Panc1 (cell line): Measurements from ENCODE around the gene CPSF6. TPM values are rescaled to one million over a fixed set of nuclear protein-coding genes. Genes with fewer than 3 reads are reported as not detected.

ENCODE experiments used
- ATAC-seq: fragments of 200-7000 bp; cut with Tn5 transposase; 2 replicates; pipeline ENCODE4 v1.9.1; 2020; ENCODE audit warnings: mild to moderate bottlenecking, moderate library complexity
- BruUV-seq: library from RNA; stranded (reverse); fragments of 400-500 nt; replicated peaks from 2 replicates; lab custom pipeline; 2021; lab: Mats Ljungman, UMichigan
- CTCF ChIA-PET: fragments of 300-600 bp; sonication (Branson Sonifier 250); formaldehyde crosslinking; loops from one replicate; lab custom pipeline; 2022; ENCODE audit warnings: antibody characterized with exemption; lab: Charles Lee
- POLR2A ChIA-PET: fragments of 300-600 bp; sonication (Branson Sonifier 250); formaldehyde crosslinking; loops from one replicate; lab custom pipeline; 2022; ENCODE audit warnings: antibody characterized with exemption; lab: Charles Lee
- DNase-seq: peaks from one replicate; pipeline ENCODE4 v3.0.0-alpha.2; 2010; ENCODE audit warnings: low read depth, low spot score
- H3K27ac ChIP-seq: 2 replicates; pipeline ENCODE4 v1.5.1; 2011; ENCODE audit warnings: mild to moderate bottlenecking, low read length, inconsistent platforms
- H3K27me3 ChIP-seq: fragments of 200-500 bp; sonication (Bioruptor generic); 2 replicates; pipeline ENCODE4 v1.6.0; 2014; ENCODE audit warnings: low read length, inconsistent platforms; ENCODE audit not compliant: control insufficient read depth, insufficient read depth
- H3K36me3 ChIP-seq: fragments of 200-500 bp; sonication (Bioruptor generic); 2 replicates; pipeline ENCODE4 v1.5.1; 2014; ENCODE audit warnings: inconsistent platforms, mild to moderate bottlenecking, low read length, moderate library complexity; ENCODE audit not compliant: control insufficient read depth, insufficient read depth
- H3K4me1 ChIP-seq: 2 replicates; pipeline ENCODE4 v1.5.1; 2011; ENCODE audit warnings: inconsistent platforms, mild to moderate bottlenecking, low read length, moderate library complexity; ENCODE audit not compliant: control insufficient read depth, insufficient read depth
- H3K4me3 ChIP-seq, 2 experiments: 2 replicates each; pipeline ENCODE4 v1.5.1; 2011 to 2012; ENCODE audit warnings: low read depth in 2 of 2, low read length in 2 of 2, mild to moderate bottlenecking in 2 of 2, inconsistent platforms in 1 of 2, moderate library complexity in 1 of 2
- H3K9me3 ChIP-seq: fragments of 200-500 bp; sonication (Bioruptor generic); 2 replicates; pipeline ENCODE4 v1.5.1; 2014; ENCODE audit warnings: low read depth, mild to moderate bottlenecking, inconsistent platforms, low read length, moderate library complexity; ENCODE audit not compliant: control insufficient read depth, insufficient read depth
- POLR2AphosphoS5 ChIP-seq: IDR thresholded peaks from 2 replicates; pipeline ENCODE4 v1.6.1; 2012; ENCODE audit warnings: mild to moderate bottlenecking, low read depth, low read length, moderate library complexity
- SIN3A ChIP-seq: IDR thresholded peaks from 2 replicates; pipeline ENCODE4 v1.6.1; 2012; ENCODE audit warnings: low read depth, mild to moderate bottlenecking, low read length, moderate library complexity, borderline replicate concordance; ENCODE audit not compliant: insufficient read depth
- TCF7L2 ChIP-seq: IDR thresholded peaks from 2 replicates; pipeline ENCODE4 v1.6.1; 2011; ENCODE audit warnings: mild to moderate bottlenecking, low read depth, low read length, inconsistent platforms
- in situ Hi-C: cut with HindIII; loops from 2 replicates; pipeline ENCODE4 v1.10.0; 2016; ENCODE audit warnings: low sequenced_read_pairs, low pct_unique_long_range_greater_than_20kb
- intact Hi-C: fragments of 100-400 bp; cut with micrococcal nuclease; formaldehyde crosslinking; loops from one replicate; pipeline ENCODE4 v1.10.0; 2022; ENCODE audit not compliant: unreplicated experiment
- total RNA-seq: library from RNA; stranded (reverse); gene quantifications from one replicate; pipeline ENCODE4 v1.2.1, GENCODE V29; 2021; ENCODE audit not compliant: unreplicated experiment
- TF ChIP-seq, protein P1 (sequence below): fragments of 450-650 bp; IDR thresholded peaks from 2 replicates; pipeline ENCODE4 v1.5.1; 2017; ENCODE audit warnings: mild to moderate bottlenecking
- TF ChIP-seq, protein P2 (sequence below), 2 experiments: IDR thresholded peaks; 2 replicates each; pipeline ENCODE4 v1.6.1; 2011 to 2012; ENCODE audit warnings: low read depth in 2 of 2, control low read depth in 1 of 2, low read length in 1 of 2, mild to moderate bottlenecking in 1 of 2, moderate library complexity in 1 of 2; ENCODE audit not compliant: insufficient read depth in 1 of 2

Gene CPSF6
- total RNA-seq, 1 experiment from 2014 or later, result 82.0 TPM

DNA sequence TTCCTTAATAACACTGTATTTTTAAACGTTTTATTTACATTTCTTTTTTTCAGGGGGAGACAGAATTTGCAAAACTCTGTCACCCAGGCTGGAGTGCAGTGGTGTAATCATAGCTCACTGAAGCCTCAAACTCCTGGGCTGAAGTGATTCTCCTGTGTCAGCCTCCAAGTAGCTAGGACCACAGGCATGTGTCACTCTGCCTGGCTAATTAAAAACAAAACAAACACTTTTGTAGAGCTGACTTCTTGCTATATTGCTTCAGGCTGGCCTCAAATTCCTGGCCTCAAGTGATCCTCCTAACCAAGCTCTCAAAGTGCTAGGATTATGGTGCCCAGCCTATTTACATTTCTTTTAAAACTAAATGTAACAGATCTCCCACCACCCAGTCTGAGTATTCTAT, 12.7 kb downstream of the CPSF6 start:
- peaks cover 9% of the 10 kb centered on the region for H3K4me1 ChIP-seq
- ChIA-PET CTCF (no interaction called here), POLR2A (no interaction called here)
- in situ Hi-C loops, result no loop called here
- intact Hi-C loops, result loop anchor here (5.0 kb wide), 2 partner anchors 95 to 390 kb away; no protein-coding TSS in a partner anchor
- H3K4me3 ChIP-seq, result no peak overlapping the region
- TF ChIP-seq POLR2AphosphoS5, result no peak
- no peak for TF ChIP-seq SIN3A
- no peak for TF ChIP-seq TCF7L2
- TF ChIP-seq, protein P1, sequence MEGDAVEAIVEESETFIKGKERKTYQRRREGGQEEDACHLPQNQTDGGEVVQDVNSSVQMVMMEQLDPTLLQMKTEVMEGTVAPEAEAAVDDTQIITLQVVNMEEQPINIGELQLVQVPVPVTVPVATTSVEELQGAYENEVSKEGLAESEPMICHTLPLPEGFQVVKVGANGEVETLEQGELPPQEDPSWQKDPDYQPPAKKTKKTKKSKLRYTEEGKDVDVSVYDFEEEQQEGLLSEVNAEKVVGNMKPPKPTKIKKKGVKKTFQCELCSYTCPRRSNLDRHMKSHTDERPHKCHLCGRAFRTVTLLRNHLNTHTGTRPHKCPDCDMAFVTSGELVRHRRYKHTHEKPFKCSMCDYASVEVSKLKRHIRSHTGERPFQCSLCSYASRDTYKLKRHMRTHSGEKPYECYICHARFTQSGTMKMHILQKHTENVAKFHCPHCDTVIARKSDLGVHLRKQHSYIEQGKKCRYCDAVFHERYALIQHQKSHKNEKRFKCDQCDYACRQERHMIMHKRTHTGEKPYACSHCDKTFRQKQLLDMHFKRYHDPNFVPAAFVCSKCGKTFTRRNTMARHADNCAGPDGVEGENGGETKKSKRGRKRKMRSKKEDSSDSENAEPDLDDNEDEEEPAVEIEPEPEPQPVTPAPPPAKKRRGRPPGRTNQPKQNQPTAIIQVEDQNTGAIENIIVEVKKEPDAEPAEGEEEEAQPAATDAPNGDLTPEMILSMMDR, result no peak
- DNase-seq (no peak), ATAC-seq (no peak)
- BruUV-seq, result no TSS peak
- no peaks in the 10 kb centered on the region for H3K27me3 ChIP-seq
- peaks cover 18% of the 10 kb centered on the region for H3K36me3 ChIP-seq
- H3K9me3 ChIP-seq, result no peaks in the 10 kb centered on the region
- no peak overlapping the region for H3K27ac ChIP-seq

DNA sequence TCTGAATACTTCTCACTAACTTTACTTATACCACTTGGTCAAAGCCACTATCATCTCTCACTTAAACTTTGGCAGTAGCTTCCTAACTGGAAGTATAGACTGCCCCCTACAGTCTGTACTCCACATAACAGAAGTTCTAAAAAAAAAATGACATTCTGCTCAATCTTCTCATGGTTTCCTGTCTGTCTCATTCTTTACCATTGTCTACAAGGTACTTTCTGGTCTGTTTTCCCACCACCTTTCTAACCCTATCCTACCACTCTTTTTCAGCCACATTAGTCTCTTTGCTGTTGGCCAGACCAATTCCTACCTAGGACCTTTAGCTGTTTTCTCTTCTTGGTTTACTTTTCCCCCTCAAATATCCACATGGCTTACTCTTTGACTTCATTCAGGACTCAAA, 14.7 kb downstream of the CPSF6 start:
- DNase-seq (peak; percentile 17), ATAC-seq (no peak)
- in situ Hi-C loops (no loop called here), intact Hi-C loops (loop anchor here (5.0 kb wide), 2 partner anchors 97 to 392 kb away; no protein-coding TSS in a partner anchor)
- Histone ChIP-seq H3K36me3 (peaks cover 36% of the 10 kb centered on the region), H3K9me3 (no peaks in the 10 kb centered on the region), H3K4me1 (peaks cover 4% of the 10 kb centered on the region; the same call in 1 of the 2 replicates), H3K27ac (no peak overlapping the region), H3K4me3 (no peak overlapping the region), H3K27me3 (no peaks in the 10 kb centered on the region)
- CTCF ChIA-PET, result interaction anchor here (0.8 kb wide), 1 partner anchor 87 kb away, joined by 3 read pairs; no protein-coding TSS in a partner anchor
- BruUV-seq, result no TSS peak
- POLR2A ChIA-PET, result interaction anchor here (1.0 kb wide), 1 partner anchor 21 kb away, joined by 3 read pairs; no protein-coding TSS in a partner anchor
- TF ChIP-seq TCF7L2 (no peak), SIN3A (no peak)
- TF ChIP-seq, protein P1, result peak; percentile 69; the same call in 1 of the 2 replicates

DNA sequence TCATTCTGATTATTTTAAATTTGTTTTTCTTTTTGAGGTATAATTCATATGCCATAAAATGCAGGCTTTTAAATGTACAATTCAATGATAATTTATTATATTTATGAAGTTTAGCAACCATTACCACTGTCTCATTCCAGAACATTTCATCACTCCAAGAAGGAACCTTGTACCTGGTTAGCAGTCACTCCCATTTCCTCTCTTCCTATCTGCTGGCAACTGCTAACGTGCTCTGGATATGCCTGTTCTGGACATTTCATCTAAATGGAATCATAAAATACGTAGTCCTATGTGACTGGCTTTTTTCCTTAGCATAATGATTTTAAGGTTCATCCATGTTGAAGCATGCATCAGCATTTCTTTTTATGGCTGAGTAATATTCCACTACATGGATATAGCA, 15.5 kb downstream of the CPSF6 start:
- H3K36me3 ChIP-seq, result peaks cover 44% of the 10 kb centered on the region
- DNase-seq, result no peak
- no peak for TF ChIP-seq POLR2AphosphoS5
- TF ChIP-seq SIN3A, result no peak
- TF ChIP-seq, protein P1, result no peak
- TF ChIP-seq, protein P2, sequence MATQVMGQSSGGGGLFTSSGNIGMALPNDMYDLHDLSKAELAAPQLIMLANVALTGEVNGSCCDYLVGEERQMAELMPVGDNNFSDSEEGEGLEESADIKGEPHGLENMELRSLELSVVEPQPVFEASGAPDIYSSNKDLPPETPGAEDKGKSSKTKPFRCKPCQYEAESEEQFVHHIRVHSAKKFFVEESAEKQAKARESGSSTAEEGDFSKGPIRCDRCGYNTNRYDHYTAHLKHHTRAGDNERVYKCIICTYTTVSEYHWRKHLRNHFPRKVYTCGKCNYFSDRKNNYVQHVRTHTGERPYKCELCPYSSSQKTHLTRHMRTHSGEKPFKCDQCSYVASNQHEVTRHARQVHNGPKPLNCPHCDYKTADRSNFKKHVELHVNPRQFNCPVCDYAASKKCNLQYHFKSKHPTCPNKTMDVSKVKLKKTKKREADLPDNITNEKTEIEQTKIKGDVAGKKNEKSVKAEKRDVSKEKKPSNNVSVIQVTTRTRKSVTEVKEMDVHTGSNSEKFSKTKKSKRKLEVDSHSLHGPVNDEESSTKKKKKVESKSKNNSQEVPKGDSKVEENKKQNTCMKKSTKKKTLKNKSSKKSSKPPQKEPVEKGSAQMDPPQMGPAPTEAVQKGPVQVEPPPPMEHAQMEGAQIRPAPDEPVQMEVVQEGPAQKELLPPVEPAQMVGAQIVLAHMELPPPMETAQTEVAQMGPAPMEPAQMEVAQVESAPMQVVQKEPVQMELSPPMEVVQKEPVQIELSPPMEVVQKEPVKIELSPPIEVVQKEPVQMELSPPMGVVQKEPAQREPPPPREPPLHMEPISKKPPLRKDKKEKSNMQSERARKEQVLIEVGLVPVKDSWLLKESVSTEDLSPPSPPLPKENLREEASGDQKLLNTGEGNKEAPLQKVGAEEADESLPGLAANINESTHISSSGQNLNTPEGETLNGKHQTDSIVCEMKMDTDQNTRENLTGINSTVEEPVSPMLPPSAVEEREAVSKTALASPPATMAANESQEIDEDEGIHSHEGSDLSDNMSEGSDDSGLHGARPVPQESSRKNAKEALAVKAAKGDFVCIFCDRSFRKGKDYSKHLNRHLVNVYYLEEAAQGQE (IDR thresholded peaks at IDR 0.05; ENCODE audit: insufficient read depth in 1 of 2, low read depth in 2 of 2, low read length in 1 of 2), result no peak
- no peak for TF ChIP-seq TCF7L2
- H3K4me1 ChIP-seq, result peaks cover 1% of the 10 kb centered on the region; the same call in 1 of the 2 replicates
- H3K27me3 ChIP-seq, result no peaks in the 10 kb centered on the region
- ChIA-PET POLR2A (no interaction called here), CTCF (no interaction called here)
- no peak overlapping the region for H3K27ac ChIP-seq
- intact Hi-C loops (loop anchor here (5.0 kb wide), 2 partner anchors 98 to 393 kb away; no protein-coding TSS in a partner anchor), in situ Hi-C loops (no loop called here)
- no peak for ATAC-seq
- H3K9me3 ChIP-seq, result no peaks in the 10 kb centered on the region
- no TSS peak for BruUV-seq
- no peak overlapping the region for H3K4me3 ChIP-seq
